Tibial artery (tissue), 4 donors: ENCODE data around the gene TMEM247.

Source experiments
- DNase-seq, 2 donors: peaks; one replicate each; pipeline ENCODE4 v3.0.0-alpha.2; 2019
- H3K27ac ChIP-seq, 2 donors: fragments of 200-600 bp; sonication (generic) in 1 of 2; 1 replicate in 1 of 2; 2 replicates in 1 of 2; pipeline ENCODE4 v1.5.1; 2018 to 2019; ENCODE audit warnings: mild to moderate bottlenecking in 1 of 2
- H3K27me3 ChIP-seq, 2 donors: fragments of 200-600 bp; sonication (generic) in 1 of 2; one replicate each; pipeline versions ENCODE4 v1.5.1 to v1.6.0; 2016 to 2019
- H3K36me3 ChIP-seq, 3 donors: fragments of 200-600 bp; sonication (generic) in 2 of 3; one replicate each; pipeline ENCODE4 v1.5.1; 2016 to 2019; ENCODE audit warnings: mild to moderate bottlenecking in 2 of 3
- H3K4me1 ChIP-seq, 4 donors: fragments of 200-600 bp; sonication (generic) in 2 of 4; 1 replicate in 3 of 4; 2 replicates in 1 of 4; pipeline ENCODE4 v1.5.1; 2016 to 2019
- H3K4me3 ChIP-seq, 2 donors: fragments of 200-600 bp; sonication (generic) in 1 of 2; 1 replicate in 1 of 2; 2 replicates in 1 of 2; pipeline ENCODE4 v1.5.1; 2018 to 2019; ENCODE audit warnings: mild to moderate bottlenecking in 2 of 2
- H3K9me3 ChIP-seq, 3 donors: fragments of 200-600 bp; sonication (generic) in 1 of 3; one replicate each; pipeline ENCODE4 v1.5.1; 2016 to 2019
- CTCF ChIP-seq, 2 experiments: fragments of 200-600 bp in 1 of 2; fragments of 450-650 bp in 1 of 2; IDR thresholded peaks; one replicate each; pipeline ENCODE4 v1.5.1; 2017 to 2019; ENCODE audit warnings: antibody characterized with exemption in 2 of 2, mild to moderate bottlenecking in 1 of 2, moderate library complexity in 1 of 2
- intact Hi-C: fragments of 100-400 bp; cut with DNase I; formaldehyde crosslinking; loops from one replicate; pipeline ENCODE4 v1.15.0; 2023; ENCODE audit warnings: low total_unique reads

The TMEM247 gene

GRCh38 chr2:46479265-46479664, at the start of gene TMEM247:
TMEM247 (plus strand) TSS chr2:46479565.
- no peaks in the 10 kb centered on the region for H3K9me3 ChIP-seq
- no peak within 1 kb of the TSS for H3K4me3 ChIP-seq
- DNase-seq, result no peak
- peaks cover 0 to 5% of the 10 kb centered on the region in 2 donors for H3K27me3 ChIP-seq
- intact Hi-C loops, result no loop called here
- H3K27ac ChIP-seq, result no peak within 1 kb of the TSS
- no peaks in the 10 kb centered on the region for H3K36me3 ChIP-seq
- no peak for TF ChIP-seq CTCF (IDR thresholded peaks at IDR 0.05)
- H3K4me1 ChIP-seq, result no peaks in the 10 kb centered on the region

GRCh38 chr2:46430413-46430812, 49.0 kb upstream of the TMEM247 start:
- DNase-seq, result no peak
- Histone ChIP-seq H3K27me3 (no peaks in the 10 kb centered on the region), H3K4me1 (no peaks in the 10 kb centered on the region), H3K27ac (no peak overlapping the region), H3K4me3 (no peak overlapping the region), H3K36me3 (no peaks in the 10 kb centered on the region), H3K9me3 (no peaks in the 10 kb centered on the region)
- no peak for TF ChIP-seq CTCF (IDR thresholded peaks at IDR 0.05)
- intact Hi-C loops, result no loop called here

GRCh38 chr2:46430992-46431391, 48.4 kb upstream of the TMEM247 start:
- no peaks in the 10 kb centered on the region for H3K4me1 ChIP-seq
- intact Hi-C loops, result no loop called here
- H3K4me3 ChIP-seq, result no peak overlapping the region
- no peak for TF ChIP-seq CTCF (IDR thresholded peaks at IDR 0.05)
- no peak for DNase-seq
- no peaks in the 10 kb centered on the region for H3K9me3 ChIP-seq
- H3K27me3 ChIP-seq, result no peaks in the 10 kb centered on the region
- H3K36me3 ChIP-seq, result no peaks in the 10 kb centered on the region
- no peak overlapping the region for H3K27ac ChIP-seq

- no peak for TF ChIP-seq CTCF (IDR thresholded peaks at IDR 0.05)
- intact Hi-C loops, result no loop called here
- Histone ChIP-seq H3K27ac (no peak overlapping the region), H3K9me3 (no peaks in the 10 kb centered on the region), H3K36me3 (no peaks in the 10 kb centered on the region), H3K27me3 (no peaks in the 10 kb centered on the region), H3K4me3 (no peak overlapping the region), H3K4me1 (no peaks in the 10 kb centered on the region)
- DNase-seq, result no peak
These were observed 47.7 kb upstream of the TMEM247 start for GRCh38 chr2:46431481-46432235.

GRCh38 chr2:46434851-46435273, 44.5 kb upstream of the TMEM247 start:
- intact Hi-C loops, result no loop called here
- no peaks in the 10 kb centered on the region for H3K9me3 ChIP-seq
- no peaks in the 10 kb centered on the region for H3K4me1 ChIP-seq
- no peak overlapping the region for H3K4me3 ChIP-seq
- TF ChIP-seq CTCF (IDR thresholded peaks at IDR 0.05), result no peak
- no peak for DNase-seq
- no peak overlapping the region for H3K27ac ChIP-seq
- H3K36me3 ChIP-seq, result no peaks in the 10 kb centered on the region
- no peaks in the 10 kb centered on the region for H3K27me3 ChIP-seq
